T-helper 1 cell treated with Interleukin-12 subunit alpha and Interleukin-12 subunit beta and Interleukin-4 antibody, amounts not matched to agents 30 μg/mL and 1 μg/mL, for 36 hours (primary cell): ENCODE measurements around the gene SPPL2B.

Source experiments
- H3K27ac Mint-ChIP-seq: one replicate; pipeline ENCODE4 v1.8.0; 2021; ENCODE audit warnings: mild to moderate bottlenecking, mixed read lengths
- H3K27me3 Mint-ChIP-seq: one replicate; pipeline ENCODE4 v1.8.0; 2021; ENCODE audit warnings: low read depth, mixed read lengths
- H3K36me3 Mint-ChIP-seq: one replicate; pipeline ENCODE4 v1.8.0; 2021; ENCODE audit warnings: low read depth, mixed read lengths
- H3K4me1 Mint-ChIP-seq: one replicate; pipeline ENCODE4 v1.8.0; 2021; ENCODE audit warnings: low read depth, mixed read lengths
- H3K4me3 Mint-ChIP-seq: one replicate; pipeline ENCODE4 v1.8.0; 2021; ENCODE audit warnings: mild to moderate bottlenecking, moderate library complexity, mixed read lengths
- H3K9me3 Mint-ChIP-seq: one replicate; pipeline ENCODE4 v1.8.0; 2021; ENCODE audit warnings: mixed read lengths

The SPPL2B gene

DNA sequence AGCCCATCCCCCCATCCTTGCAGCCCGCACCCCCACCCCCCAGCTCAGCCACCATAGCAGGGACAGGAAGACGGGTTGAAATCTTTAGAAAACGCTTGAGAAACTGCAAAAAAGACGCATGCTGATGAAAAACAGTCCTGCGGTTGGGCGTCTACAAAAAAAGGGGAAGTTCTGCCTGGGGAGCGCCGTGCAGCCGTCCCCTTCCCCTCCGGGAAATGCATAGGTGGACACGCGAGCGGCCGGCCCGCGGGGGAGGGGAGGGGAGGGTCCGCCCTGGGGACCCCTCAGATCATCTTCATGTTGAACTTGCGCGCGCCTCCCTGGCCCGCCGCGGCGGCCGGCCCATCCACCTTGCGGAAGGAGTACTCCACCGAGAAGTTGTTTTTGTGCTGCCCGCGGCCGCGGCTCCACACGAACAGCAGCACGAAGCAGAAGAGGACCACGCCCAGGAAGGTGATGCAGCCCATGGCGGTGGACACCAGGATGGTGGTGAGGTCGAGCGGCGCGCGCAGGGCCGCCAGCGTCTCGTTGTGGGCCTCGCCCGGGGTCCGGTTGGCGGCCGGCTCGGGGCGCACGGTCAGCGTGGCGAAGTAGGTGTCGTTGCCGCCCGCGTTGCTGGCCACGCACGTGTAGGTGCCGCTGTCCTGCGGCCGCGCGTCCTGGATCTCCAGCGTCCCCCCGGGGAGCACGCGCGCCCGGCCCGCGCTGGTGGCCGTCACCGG, 38.6 kb upstream of the SPPL2B start:
- Mint-ChIP-seq H3K36me3 (peaks cover 17% of the 10 kb centered on the region), H3K9me3 (no peaks in the 10 kb centered on the region), H3K4me3 (peak overlapping the region; percentile 88), H3K4me1 (peaks cover 17% of the 10 kb centered on the region), H3K27me3 (no peaks in the 10 kb centered on the region), H3K27ac (peak overlapping the region; percentile 95)

- H3K4me3 Mint-ChIP-seq: peak overlapping the region; percentile 77
- no peak overlapping the region for H3K27ac Mint-ChIP-seq
- H3K36me3 Mint-ChIP-seq: peaks cover 19% of the 10 kb centered on the region
- H3K9me3 Mint-ChIP-seq: no peaks in the 10 kb centered on the region
- H3K27me3 Mint-ChIP-seq: no peaks in the 10 kb centered on the region
- H3K4me1 Mint-ChIP-seq: peaks cover 17% of the 10 kb centered on the region
Observed at GRCh38 chr19:2290441-2291184, 37.9 kb upstream of the SPPL2B start.

DNA sequence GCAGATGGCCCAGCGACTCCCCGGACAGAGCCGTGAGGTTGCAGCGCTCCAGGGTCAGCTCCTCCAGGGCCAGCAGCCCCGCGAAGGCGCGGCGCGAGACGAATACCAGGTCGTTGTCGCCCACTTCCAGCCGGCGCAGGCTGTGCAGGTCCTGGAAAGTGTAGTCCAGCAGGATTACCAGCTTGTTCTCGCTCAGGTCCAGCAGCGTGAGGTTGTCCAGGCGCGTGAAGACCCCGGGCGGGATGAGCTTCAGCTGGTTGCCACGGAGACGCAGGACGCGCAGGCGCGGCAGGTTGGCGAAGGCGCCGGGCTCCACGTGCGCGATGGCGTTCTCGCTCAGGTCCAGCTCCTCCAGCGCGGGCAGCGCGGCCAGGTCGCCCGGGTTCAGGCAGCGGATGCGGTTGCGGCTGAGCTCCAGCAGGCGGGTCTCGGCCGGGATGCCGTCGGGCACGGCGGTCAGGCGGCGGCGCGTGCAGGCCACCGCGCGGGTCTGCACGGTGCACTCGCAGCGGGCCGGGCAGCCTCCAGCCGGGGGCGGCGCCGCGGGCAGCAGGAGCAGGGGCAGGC, 37.2 kb upstream of the SPPL2B start:
- peaks cover 19% of the 10 kb centered on the region for H3K36me3 Mint-ChIP-seq
- no peak overlapping the region for H3K27ac Mint-ChIP-seq
- H3K4me1 Mint-ChIP-seq: peaks cover 17% of the 10 kb centered on the region
- H3K27me3 Mint-ChIP-seq: no peaks in the 10 kb centered on the region
- peak overlapping the region; percentile 77 for H3K4me3 Mint-ChIP-seq
- H3K9me3 Mint-ChIP-seq: no peaks in the 10 kb centered on the region

GRCh38 chr19:2294687-2295335, 33.7 kb upstream of the SPPL2B start:
- Mint-ChIP-seq H3K27ac (no peak overlapping the region), H3K9me3 (no peaks in the 10 kb centered on the region), H3K4me3 (no peak overlapping the region), H3K27me3 (no peaks in the 10 kb centered on the region), H3K4me1 (peaks cover 5% of the 10 kb centered on the region), H3K36me3 (peaks cover 14% of the 10 kb centered on the region)

GRCh38 chr19:2296141-2296540, 32.3 kb upstream of the SPPL2B start:
- Mint-ChIP-seq H3K4me3 (no peak overlapping the region), H3K4me1 (peaks cover 5% of the 10 kb centered on the region), H3K9me3 (no peaks in the 10 kb centered on the region), H3K27me3 (peaks cover 4% of the 10 kb centered on the region), H3K27ac (no peak overlapping the region), H3K36me3 (peaks cover 13% of the 10 kb centered on the region)

- H3K4me1 Mint-ChIP-seq: peaks cover 4% of the 10 kb centered on the region
- peaks cover 7% of the 10 kb centered on the region for H3K36me3 Mint-ChIP-seq
Observed at GRCh38 chr19:2300533-2300932, 28.0 kb upstream of the SPPL2B start.

GRCh38 chr19:2302319-2303210, 25.9 kb upstream of the SPPL2B start:
- Mint-ChIP-seq H3K27ac (no peak overlapping the region), H3K36me3 (peaks cover 7% of the 10 kb centered on the region), H3K4me1 (peaks cover 4% of the 10 kb centered on the region), H3K27me3 (peaks cover 51% of the 10 kb centered on the region), H3K4me3 (no peak overlapping the region), H3K9me3 (no peaks in the 10 kb centered on the region)

More at GRCh38 chr19:2300533-2300932, 28.0 kb upstream of the SPPL2B start:
- H3K27me3 Mint-ChIP-seq: peaks cover 35% of the 10 kb centered on the region
- H3K27ac Mint-ChIP-seq: no peak overlapping the region
- H3K9me3 Mint-ChIP-seq: no peaks in the 10 kb centered on the region
- no peak overlapping the region for H3K4me3 Mint-ChIP-seq

GRCh38 chr19:2303211-2303798, 25.2 kb upstream of the SPPL2B start:
- H3K9me3 Mint-ChIP-seq: no peaks in the 10 kb centered on the region
- no peak overlapping the region for H3K4me3 Mint-ChIP-seq
- peaks cover 7% of the 10 kb centered on the region for H3K36me3 Mint-ChIP-seq
- H3K27ac Mint-ChIP-seq: no peak overlapping the region
- peaks cover 4% of the 10 kb centered on the region for H3K4me1 Mint-ChIP-seq
- H3K27me3 Mint-ChIP-seq: peaks cover 52% of the 10 kb centered on the region

- Mint-ChIP-seq H3K9me3 (no peaks in the 10 kb centered on the region), H3K4me3 (no peak overlapping the region), H3K27ac (no peak overlapping the region)
Observed at GRCh38 chr19:2305452-2306280, 22.8 kb upstream of the SPPL2B start.

DNA sequence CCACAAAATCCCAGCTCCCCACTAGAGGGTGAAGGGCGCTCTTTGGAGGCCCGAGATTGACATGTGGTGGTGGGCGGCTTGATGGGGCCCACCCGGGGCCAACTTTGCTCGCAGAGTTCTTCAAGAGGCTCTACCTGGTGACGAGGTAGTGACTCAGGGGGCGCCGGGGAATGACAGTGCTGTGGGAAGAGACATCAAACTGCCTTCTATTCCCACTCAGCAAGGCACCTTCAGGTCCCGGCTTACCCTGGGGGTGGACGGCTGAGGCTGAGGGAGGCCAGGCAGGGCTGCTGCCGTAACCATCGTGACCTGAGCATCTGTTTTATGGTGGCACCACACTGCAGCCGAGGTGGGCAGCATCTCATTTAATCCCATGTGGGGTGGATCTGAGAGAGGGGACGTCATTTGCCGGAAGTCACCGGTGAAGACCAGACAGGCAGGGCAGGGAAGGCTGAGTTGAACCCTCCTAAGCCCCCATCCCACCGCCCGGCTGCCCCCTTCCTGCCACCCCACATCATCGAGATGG, 22.1 kb upstream of the SPPL2B start:
- Mint-ChIP-seq H3K9me3 (no peaks in the 10 kb centered on the region), H3K4me3 (no peak overlapping the region), H3K36me3 (peaks cover 10% of the 10 kb centered on the region), H3K27me3 (peaks cover 76% of the 10 kb centered on the region), H3K27ac (no peak overlapping the region), H3K4me1 (peaks cover 6% of the 10 kb centered on the region)

More at GRCh38 chr19:2305452-2306280, 22.8 kb upstream of the SPPL2B start:
- peaks cover 10% of the 10 kb centered on the region for H3K36me3 Mint-ChIP-seq
- peaks cover 75% of the 10 kb centered on the region for H3K27me3 Mint-ChIP-seq
- peaks cover 6% of the 10 kb centered on the region for H3K4me1 Mint-ChIP-seq

GRCh38 chr19:2306971-2307370, 21.5 kb upstream of the SPPL2B start:
- Mint-ChIP-seq H3K9me3 (no peaks in the 10 kb centered on the region), H3K27ac (no peak overlapping the region), H3K4me1 (peaks cover 6% of the 10 kb centered on the region), H3K4me3 (no peak overlapping the region), H3K27me3 (peaks cover 74% of the 10 kb centered on the region), H3K36me3 (peaks cover 10% of the 10 kb centered on the region)

DNA sequence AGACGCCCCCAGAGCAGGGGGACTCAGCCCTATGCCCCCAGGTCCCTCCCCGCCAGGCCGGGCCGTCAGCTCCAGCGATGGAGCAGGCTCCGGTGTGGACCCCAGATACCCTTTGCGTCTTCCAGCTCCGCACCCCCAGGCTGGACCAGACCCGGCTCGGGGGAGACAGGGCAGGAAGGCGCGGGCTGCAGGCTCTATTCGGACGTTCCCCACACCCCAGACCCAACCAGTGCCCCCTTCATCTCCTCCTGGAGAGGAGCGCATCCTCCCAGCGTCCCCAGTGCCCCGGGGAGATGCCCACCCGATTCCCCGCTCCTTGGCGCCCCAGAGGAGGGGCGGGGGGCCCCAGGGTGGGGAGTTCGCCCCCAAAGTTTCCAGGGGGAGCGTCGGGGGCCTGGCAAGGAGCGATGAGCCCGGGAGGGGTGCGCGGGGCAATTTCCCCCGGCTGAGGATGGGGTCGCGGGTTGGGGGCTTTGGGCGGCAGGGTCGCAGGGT, 20.9 kb upstream of the SPPL2B start:
- no peaks in the 10 kb centered on the region for H3K9me3 Mint-ChIP-seq
- H3K36me3 Mint-ChIP-seq: peaks cover 10% of the 10 kb centered on the region
- H3K4me3 Mint-ChIP-seq: no peak overlapping the region
- no peak overlapping the region for H3K27ac Mint-ChIP-seq
- H3K27me3 Mint-ChIP-seq: peaks cover 77% of the 10 kb centered on the region
- H3K4me1 Mint-ChIP-seq: peaks cover 6% of the 10 kb centered on the region
